PC-9 (cell line): ENCODE results near the gene ASIC4. TPM values are rescaled to one million over a fixed set of nuclear protein-coding genes. Genes with fewer than 3 reads are reported as not detected.
A peak's percentile ranks its signal among the peaks of the same experiment; 100 is the strongest.

Source experiments
- BruUV-seq: library from RNA; stranded (reverse); fragments of 400-500 nt; replicated peaks from 2 replicates; lab custom pipeline; 2021; lab: Mats Ljungman, UMichigan
- CTCF ChIA-PET: fragments of 300-600 bp; sonication (Branson Sonifier 250); formaldehyde crosslinking; loops from one replicate; lab custom pipeline; 2022; ENCODE audit warnings: antibody characterized with exemption; lab: Charles Lee
- POLR2A ChIA-PET: fragments of 300-600 bp; sonication (Branson Sonifier 250); formaldehyde crosslinking; loops from one replicate; lab custom pipeline; 2022; ENCODE audit warnings: antibody characterized with exemption; ENCODE audit not compliant: unreplicated experiment; lab: Charles Lee
- DNase-seq, 2 experiments: peaks; one replicate each; pipeline versions ENCODE4 v3.0.0 to v3.0.0-alpha.2; 2015 to 2022; ENCODE audit warnings: mixed read lengths in 1 of 2
- H2AFZ ChIP-seq: fragments of 200-600 bp; sonication (generic); 2 replicates; pipeline ENCODE4 v1.8.1; 2017; ENCODE audit warnings: antibody characterized with exemption
- H3F3A ChIP-seq: fragments of 200-600 bp; sonication (generic); 2 replicates; pipeline ENCODE4 v1.8.1; 2017; ENCODE audit warnings: antibody characterized with exemption, mild to moderate bottlenecking, low read depth; ENCODE audit not compliant: insufficient read depth
- H3K27ac ChIP-seq: fragments of 200-600 bp; sonication (generic); 2 replicates; pipeline ENCODE4 v1.6.1; 2016; ENCODE audit warnings: mixed run types
- H3K27me3 ChIP-seq: fragments of 200-600 bp; sonication (generic); 2 replicates; pipeline ENCODE4 v1.6.1; 2016; ENCODE audit warnings: low read depth, mixed run types; ENCODE audit not compliant: insufficient read depth
- H3K36me3 ChIP-seq: fragments of 200-600 bp; sonication (generic); 2 replicates; pipeline ENCODE4 v1.6.1; 2016; ENCODE audit warnings: low read depth, mixed run types
- H3K4me1 ChIP-seq: fragments of 200-600 bp; sonication (generic); replicated peaks from 2 replicates; pipeline ENCODE4 v1.6.1; 2016; ENCODE audit warnings: mixed run types; ENCODE audit not compliant: insufficient read depth
- H3K4me2 ChIP-seq: fragments of 200-600 bp; sonication (generic); 2 replicates; pipeline ENCODE4 v1.6.1; 2017; ENCODE audit warnings: mixed run types
- H3K4me3 ChIP-seq: fragments of 200-600 bp; sonication (generic); 2 replicates; pipeline ENCODE4 v1.6.1; 2016; ENCODE audit warnings: mixed run types
- H3K79me2 ChIP-seq: fragments of 200-600 bp; sonication (generic); 2 replicates; pipeline ENCODE4 v1.6.1; 2017; ENCODE audit warnings: low read depth, mixed run types
- H3K9me2 ChIP-seq: fragments of 200-600 bp; sonication (generic); 2 replicates; pipeline ENCODE4 v1.8.1; 2017; ENCODE audit warnings: mild to moderate bottlenecking; ENCODE audit not compliant: insufficient read depth
- H3K9me3 ChIP-seq: fragments of 200-600 bp; sonication (generic); 2 replicates; pipeline ENCODE4 v1.8.1; 2016; ENCODE audit warnings: low read depth; ENCODE audit not compliant: insufficient read depth
- H4K20me1 ChIP-seq: fragments of 200-600 bp; sonication (generic); 2 replicates; pipeline ENCODE4 v1.8.1; 2017; ENCODE audit not compliant: insufficient read depth
- CTCF ChIP-seq: fragments of 200-600 bp; sonication (generic); conservative IDR thresholded peaks from 2 replicates; pipeline ENCODE4 v1.6.1; 2017; ENCODE audit warnings: mixed run types, antibody characterized with exemption, mild to moderate bottlenecking, moderate library complexity
- EZH2 ChIP-seq: fragments of 200-600 bp; sonication (generic); IDR thresholded peaks from 2 replicates; pipeline ENCODE4 v1.8.0; 2017; ENCODE audit warnings: antibody characterized with exemption, low read depth
- intact Hi-C: fragments of 100-400 bp; cut with micrococcal nuclease; formaldehyde crosslinking; loops from one replicate; pipeline ENCODE4 v1.10.0; 2022; ENCODE audit not compliant: unreplicated experiment
- total RNA-seq: library from RNA; stranded (reverse); gene quantifications from 2 replicates; pipeline ENCODE4 v1.2.3, GENCODE V29; 2021

The ASIC4 gene
- total RNA-seq, 1 experiment from 2014 or later = 0.22 TPM

DNA sequence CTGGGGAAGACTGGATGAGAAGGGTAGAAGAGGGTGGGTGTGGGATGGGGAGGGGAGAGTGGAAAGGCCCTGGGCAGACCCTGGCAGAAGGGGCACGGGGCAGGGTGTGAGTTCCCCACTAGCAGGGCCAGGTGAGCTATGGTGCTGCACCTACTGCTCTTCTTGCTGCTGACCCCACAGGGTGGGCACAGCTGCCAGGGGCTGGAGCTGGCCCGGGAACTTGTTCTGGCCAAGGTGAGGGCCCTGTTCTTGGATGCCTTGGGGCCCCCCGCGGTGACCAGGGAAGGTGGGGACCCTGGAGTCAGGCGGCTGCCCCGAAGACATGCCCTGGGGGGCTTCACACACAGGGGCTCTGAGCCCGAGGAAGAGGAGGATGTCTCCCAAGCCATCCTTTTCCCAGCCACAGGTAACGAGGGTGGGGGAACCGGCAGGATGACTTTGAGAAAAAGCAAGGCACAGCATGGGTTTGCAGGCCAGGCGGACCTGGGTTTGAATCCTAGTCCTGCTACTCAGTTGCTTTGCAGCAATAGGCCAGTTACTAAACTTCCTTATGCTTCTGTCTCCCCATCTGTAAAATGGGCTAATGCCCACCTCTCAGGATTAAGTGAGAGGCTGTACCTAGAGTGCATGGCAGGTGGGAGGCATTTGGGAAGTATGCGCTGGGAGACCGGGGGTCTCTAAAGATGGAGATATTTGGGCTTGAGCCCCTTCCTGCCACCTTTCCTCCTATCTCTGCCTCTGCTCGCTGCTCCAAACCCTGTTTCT lies 58.1 kb downstream of the ASIC4 start, which contains the start of gene INHA:
INHA (plus strand) TSS at position 74 of the 765 bp plus-strand sequence; CDS start at position 139, 65 bp downstream.
- Histone ChIP-seq H3K27me3 (no peaks in the 10 kb centered on the region), H3K36me3 (no peaks in the 10 kb centered on the region), H3K4me1 (peaks cover 28% of the 10 kb centered on the region), H3K27ac (peak within 1 kb of the TSS; percentile 64), H3K4me2 (peak within 1 kb of the TSS; percentile 98), H3K4me3 (peak within 1 kb of the TSS; percentile 67), H2AFZ (peak within 1 kb of the TSS; percentile 70), H4K20me1 (no peaks in the 10 kb centered on the region), H3F3A (peaks cover 13% of the 10 kb centered on the region), H3K79me2 (peaks cover 13% of the 10 kb centered on the region), H3K9me2 (no peaks in the 10 kb centered on the region), H3K9me3 (no peaks in the 10 kb centered on the region)
- TF ChIP-seq EZH2 = no peak
- no peak for TF ChIP-seq CTCF
- no peak for DNase-seq
- no TSS peak for BruUV-seq
- intact Hi-C loops = loop anchor here (1.0 kb wide), 1 partner anchor 24 kb away; no protein-coding TSS in a partner anchor
- POLR2A ChIA-PET = interaction anchor here (0.8 kb wide), 1 partner anchor 25 kb away, joined by 9 read pairs; no protein-coding TSS in a partner anchor
- CTCF ChIA-PET = interaction anchor here (0.6 kb wide), 1 partner anchor 26 kb away, joined by 8 read pairs; no protein-coding TSS in a partner anchor

DNA sequence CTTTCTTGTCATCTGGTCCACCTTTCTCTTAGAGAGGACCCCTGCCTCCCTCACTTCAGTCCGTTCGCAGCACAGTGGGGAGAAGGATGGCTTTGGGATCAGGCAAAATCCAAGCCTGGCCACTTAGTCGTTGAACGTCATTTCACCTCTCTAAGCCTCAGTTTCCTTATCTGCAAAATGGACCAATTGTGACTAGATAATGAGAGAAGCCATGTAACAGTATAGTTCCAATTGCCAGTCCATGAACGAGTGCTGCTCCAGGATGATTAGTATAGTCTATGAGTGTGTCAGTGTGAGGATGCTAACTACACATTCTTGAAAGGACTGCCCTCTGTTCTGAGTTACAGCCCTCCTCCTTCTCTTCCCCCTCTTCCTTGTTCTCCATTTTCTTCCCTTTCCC lies 58.9 kb downstream of the ASIC4 start:
- ChIA-PET CTCF (no interaction called here), POLR2A (no interaction called here)
- H4K20me1 ChIP-seq = no peaks in the 10 kb centered on the region
- peaks cover 13% of the 10 kb centered on the region for H3F3A ChIP-seq
- H3K4me1 ChIP-seq = peaks cover 27% of the 10 kb centered on the region
- no peak for TF ChIP-seq CTCF
- TF ChIP-seq EZH2 = no peak
- H3K4me3 ChIP-seq = no peak overlapping the region
- H3K36me3 ChIP-seq = no peaks in the 10 kb centered on the region
- no peak overlapping the region for H3K4me2 ChIP-seq
- no peaks in the 10 kb centered on the region for H3K9me2 ChIP-seq
- DNase-seq = no peak
- no peaks in the 10 kb centered on the region for H3K27me3 ChIP-seq
- peaks cover 13% of the 10 kb centered on the region for H3K79me2 ChIP-seq
- H3K9me3 ChIP-seq = no peaks in the 10 kb centered on the region
- no peak overlapping the region for H3K27ac ChIP-seq
- BruUV-seq = no TSS peak
- intact Hi-C loops = no loop called here
- no peak overlapping the region for H2AFZ ChIP-seq

DNA sequence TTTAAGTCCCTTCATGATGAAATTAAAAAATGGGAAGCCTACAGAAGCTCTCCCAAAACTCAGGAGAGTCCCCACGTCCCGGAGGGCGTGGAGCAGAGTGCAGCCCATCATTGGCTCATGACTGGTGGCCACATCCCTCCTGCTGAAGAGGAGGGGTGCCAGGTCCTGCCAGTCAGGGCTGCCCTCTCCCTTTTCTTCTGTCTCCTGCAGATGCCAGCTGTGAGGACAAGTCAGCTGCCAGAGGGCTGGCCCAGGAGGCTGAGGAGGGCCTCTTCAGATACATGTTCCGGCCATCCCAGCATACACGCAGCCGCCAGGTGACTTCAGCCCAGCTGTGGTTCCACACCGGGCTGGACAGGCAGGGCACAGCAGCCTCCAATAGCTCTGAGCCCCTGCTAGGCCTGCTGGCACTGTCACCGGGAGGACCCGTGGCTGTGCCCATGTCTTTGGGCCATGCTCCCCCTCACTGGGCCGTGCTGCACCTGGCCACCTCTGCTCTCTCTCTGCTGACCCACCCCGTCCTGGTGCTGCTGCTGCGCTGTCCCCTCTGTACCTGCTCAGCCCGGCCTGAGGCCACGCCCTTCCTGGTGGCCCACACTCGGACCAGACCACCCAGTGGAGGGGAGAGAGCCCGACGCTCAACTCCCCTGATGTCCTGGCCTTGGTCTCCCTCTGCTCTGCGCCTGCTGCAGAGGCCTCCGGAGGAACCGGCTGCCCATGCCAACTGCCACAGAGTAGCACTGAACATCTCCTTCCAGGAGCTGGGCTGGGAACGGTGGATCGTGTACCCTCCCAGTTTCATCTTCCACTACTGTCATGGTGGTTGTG lies 60.4 kb downstream of the ASIC4 start:
- Histone ChIP-seq H3K36me3 (no peaks in the 10 kb centered on the region), H3K4me3 (no peak overlapping the region), H3K9me2 (no peaks in the 10 kb centered on the region), H3K4me1 (peaks cover 21% of the 10 kb centered on the region), H3K27ac (no peak overlapping the region), H3K9me3 (no peaks in the 10 kb centered on the region), H4K20me1 (no peaks in the 10 kb centered on the region), H2AFZ (no peak overlapping the region), H3K79me2 (peaks cover 7% of the 10 kb centered on the region), H3K4me2 (no peak overlapping the region), H3K27me3 (no peaks in the 10 kb centered on the region), H3F3A (peaks cover under 1% of the 10 kb centered on the region; the same call in 1 of the 2 replicates)
- BruUV-seq = no TSS peak
- ChIA-PET POLR2A (no interaction called here), CTCF (interaction anchor here (0.5 to 0.6 kb wide), 2 partner anchors 9 to 276 kb away, joined by 3 to 6 read pairs; no protein-coding TSS in a partner anchor)
- no peak for DNase-seq
- TF ChIP-seq EZH2 (no peak), CTCF (no peak)
- intact Hi-C loops = no loop called here
